GM18873 (cell line): ENCODE measurements around the gene WWP2.
"Not testable (repeated sequence)": the region's sequence is repeated elsewhere in the genome, so short reads cannot be mapped to it uniquely, and the experiment has no call there.

Experiments used
- ATAC-seq: cut with Tn5 transposase; IDR thresholded peaks from one replicate; pipeline ENCODE4 v1.9.1; 2021; ENCODE audit warnings: mild to moderate bottlenecking, moderate library complexity, moderate number of reproducible peaks; ENCODE audit not compliant: unreplicated experiment, low FRiP score

The WWP2 gene

DNA sequence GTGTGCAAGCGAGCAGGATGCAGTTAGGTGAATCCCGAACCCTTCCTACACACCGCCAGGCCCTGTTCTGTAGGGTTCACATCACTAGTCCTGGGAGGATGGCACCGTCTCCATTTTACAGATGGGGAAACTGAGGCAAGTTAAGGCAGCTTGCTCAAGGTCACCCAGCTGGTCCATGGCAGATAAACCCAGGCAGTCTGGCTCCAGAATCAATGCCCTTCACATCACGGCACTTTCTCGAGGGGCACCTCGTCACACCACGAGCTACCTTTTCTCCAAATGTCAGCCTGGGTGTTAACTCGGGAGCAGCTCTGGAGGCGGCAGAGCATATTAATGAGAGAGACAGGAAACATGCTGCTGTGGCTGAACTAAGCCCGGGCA, 16.9 kb upstream of the WWP2 start:
- no peak for ATAC-seq

GRCh38 chr16:69745959-69746358, 16.2 kb upstream of the WWP2 start:
- ATAC-seq, result no peak

DNA sequence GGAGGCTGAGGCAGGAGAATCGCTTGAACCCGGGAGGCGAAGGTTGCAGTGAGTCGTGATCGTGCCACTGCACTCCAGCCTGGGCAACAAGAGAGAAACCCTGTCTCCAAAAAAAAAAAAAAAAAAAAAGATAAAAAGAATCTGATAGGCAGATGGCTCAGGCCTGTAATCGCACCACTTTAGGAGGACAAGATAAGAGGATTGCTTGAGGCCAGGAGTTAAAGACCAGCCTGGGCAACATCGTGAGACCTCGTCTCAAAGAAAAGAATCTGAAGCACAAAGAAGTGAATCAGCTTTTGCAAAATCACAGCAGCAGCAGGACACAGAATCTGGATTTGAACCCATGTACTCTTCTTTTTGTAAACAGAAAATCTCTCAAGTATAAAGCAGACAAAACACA, 15.0 kb upstream of the WWP2 start:
- ATAC-seq, result no peak

- no peak for ATAC-seq
Observed at GRCh38 chr16:69748694-69749345, 13.3 kb upstream of the WWP2 start.

DNA sequence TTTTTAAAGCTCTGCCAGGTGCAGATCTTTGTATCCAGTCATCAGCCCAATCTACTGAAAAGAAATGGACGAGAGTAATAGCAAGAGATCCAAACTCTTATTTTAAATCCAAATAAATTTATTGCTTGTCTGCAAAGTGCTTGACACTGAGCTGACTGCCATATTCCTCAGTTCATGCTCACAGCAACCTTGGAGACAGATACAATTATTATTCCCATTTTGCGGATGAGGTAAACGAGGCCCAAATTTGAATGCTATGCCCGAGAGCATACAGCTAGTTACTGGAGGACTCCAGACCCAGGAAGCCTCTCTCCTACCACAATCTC, 8.0 kb upstream of the WWP2 start:
- ATAC-seq, result no peak

DNA sequence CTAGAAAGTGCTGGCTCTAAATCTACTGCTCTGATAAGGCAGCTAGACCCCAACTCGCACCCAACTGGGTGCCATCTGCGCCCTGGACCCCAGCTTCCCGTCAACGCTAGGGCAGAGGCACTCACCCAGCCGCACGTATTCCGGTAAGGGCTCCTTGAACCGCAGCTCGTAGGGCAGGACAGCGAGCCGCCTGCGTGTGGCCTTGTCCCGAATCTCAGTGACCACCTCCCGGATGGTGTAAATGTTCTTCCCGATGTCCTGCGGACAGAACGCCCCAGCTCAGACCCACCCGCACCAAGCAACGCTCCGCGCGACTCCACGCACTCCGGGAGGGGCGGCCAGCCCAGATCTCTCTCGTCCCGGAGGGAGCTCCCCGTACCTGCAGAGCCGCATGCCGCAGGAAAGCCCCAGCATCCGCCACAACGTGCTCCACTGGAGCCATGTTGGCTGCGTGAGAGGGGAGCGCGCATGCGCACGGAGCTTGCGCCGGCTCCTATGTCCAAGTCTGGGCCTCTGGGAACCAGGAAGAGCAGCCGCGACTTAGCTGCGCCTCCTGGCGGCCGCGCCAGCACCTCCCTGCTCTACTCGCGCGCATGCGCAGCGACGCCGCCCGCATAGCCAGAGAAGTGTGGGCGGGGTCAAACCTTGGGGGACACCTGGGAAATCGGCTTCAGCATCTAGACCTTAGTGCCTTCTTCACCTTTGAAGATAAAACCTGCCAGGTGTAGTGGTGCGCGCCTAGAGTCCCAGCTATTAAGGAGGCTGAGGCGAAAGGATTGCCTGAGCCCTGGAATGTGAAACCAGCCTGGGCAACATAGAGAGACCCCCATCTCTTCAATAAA, 7.4 kb upstream of the WWP2 start, which contains the start of gene NOB1:
Gene NOB1, minus strand, starts transcription at position 458 of the 842 bp plus-strand sequence. Its CDS starts 16 bp downstream, at position 442.
- peak; percentile 88 for ATAC-seq

DNA sequence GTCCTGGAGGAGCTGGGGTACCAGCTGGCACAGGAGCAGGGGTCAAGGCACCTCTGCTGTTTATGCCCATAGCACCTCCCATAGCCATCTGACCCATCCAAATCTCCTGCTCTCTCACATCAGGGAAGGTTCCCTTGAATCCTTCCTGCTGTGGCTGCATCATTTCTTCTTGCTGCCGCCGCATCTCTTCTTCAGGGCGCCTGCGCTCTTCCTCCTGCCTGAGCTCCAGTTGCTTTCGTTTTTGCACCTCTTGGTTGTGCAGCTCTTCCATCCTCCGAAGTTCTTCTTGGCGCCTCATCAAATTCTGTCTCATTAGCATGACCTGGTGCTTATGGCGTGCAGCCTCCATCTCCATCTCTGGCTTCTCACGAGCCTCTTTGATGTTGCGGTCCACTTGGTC, 5.4 kb upstream of the WWP2 start:
- no peak for ATAC-seq

GRCh38 chr16:69757375-69757774, 4.8 kb upstream of the WWP2 start:
- ATAC-seq, result not testable (repeated sequence)

GRCh38 chr16:69762814-69763598, 874 bp downstream of the WWP2 start:
- ATAC-seq, result no peak

DNA sequence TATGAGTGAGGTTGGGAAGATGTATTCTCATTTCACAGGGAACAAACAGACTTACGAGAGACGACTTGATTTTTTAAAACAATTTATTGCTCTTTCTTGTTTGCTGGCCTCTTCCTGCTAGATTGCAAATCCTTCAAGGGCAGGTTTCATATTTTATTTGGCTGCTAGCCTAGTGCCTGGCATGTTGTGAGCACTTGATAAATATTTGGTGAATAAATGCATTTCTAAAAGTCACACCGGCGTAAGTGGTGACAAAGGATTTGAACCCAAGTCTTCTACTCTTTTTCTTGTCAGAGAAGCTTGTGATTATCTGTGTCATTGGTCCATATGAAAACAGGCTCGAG, 1.4 kb downstream of the WWP2 start:
- ATAC-seq, result no peak

DNA sequence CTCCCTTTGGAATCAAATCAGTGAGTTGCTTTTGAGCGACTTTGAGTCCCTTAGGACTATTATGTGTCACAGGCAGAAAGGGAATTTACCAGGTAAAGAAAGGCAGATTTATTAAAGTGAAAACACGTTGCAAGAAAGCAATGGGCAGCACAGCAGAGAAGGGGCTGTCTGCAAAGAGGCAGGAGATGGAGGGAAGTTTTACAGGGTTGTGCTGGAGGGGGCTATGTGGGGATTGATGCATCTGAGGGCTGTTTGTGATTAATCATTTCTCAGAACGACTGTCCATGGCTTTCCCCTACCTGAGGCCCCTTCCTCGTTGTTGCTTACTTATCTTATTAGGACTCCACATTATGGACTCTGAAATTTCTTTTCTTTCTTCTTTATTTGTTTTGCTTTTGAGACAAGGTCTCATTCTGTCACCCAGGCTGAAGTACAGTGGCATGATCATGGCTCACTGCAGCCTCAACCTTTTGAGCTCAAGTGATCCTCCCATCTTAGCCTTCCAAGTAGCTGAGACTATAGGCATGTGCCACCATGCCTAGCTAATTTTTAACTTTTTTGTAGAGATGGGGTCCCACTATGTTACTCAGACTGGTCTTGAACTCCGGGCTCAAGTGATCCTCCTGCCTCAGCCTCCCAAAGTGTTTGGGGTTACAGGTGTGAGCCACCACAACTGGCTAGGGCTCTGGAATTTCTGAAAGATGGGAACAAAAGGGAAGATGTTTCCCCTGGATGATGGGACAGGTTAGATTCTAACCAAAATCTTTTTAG, 5.5 kb downstream of the WWP2 start:
- ATAC-seq, result no peak

DNA sequence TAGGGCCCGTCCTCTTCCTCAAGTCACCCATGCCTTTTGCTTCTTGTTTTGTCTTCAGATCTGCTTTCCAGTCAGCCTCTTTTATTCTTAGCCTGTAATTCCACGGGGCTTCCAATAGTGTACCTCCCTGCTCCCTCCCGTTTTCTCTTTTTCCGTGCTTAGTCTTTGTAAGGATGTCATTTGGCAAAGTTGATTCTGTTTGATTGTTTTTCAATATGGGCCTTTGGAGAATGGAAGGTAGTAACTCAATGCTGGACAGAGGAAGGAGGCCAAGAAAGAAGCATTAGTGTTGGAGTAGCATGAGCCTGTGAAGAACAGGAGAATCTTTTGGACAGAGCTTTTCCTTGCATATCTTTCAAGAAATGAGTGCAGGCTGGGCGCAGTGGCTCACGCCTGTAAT, 6.5 kb downstream of the WWP2 start:
- no peak for ATAC-seq

- no peak for ATAC-seq
Observed at GRCh38 chr16:69769404-69769803, 7.3 kb downstream of the WWP2 start.

GRCh38 chr16:69771651-69771967, 9.5 kb downstream of the WWP2 start:
- no peak for ATAC-seq

DNA sequence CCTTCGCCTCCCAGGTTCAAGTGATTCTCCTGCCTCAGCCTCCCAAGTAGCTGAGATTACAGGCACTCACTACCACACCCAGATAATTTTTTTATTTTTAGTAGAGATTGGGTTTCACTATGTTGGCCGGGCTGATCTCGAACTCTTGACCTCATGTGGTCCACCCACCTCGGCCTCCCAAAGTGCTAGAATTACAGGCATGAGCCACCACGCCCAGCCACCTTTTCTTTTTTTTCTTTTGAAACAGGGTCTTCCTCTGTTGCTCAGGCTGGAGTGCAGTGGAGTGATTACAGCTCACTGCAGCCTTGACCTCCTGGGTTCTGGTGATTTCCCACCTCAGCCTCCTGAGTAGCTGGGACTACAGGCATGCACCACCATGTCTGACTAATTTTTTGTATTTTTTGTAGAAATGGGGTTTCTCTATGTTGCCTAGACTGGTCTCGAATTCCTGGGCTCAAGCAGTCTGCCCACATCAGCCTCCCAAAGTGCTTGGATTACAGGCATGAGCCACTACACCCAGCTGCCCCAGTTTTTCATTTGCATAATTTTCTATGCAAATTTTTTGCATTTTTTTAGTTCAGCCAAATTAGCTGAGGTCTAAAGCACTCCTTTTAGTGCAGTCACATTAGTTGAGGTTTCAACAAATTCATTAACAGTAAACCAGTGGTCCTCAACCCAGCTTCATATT, 11.3 kb downstream of the WWP2 start:
- ATAC-seq, result no peak

DNA sequence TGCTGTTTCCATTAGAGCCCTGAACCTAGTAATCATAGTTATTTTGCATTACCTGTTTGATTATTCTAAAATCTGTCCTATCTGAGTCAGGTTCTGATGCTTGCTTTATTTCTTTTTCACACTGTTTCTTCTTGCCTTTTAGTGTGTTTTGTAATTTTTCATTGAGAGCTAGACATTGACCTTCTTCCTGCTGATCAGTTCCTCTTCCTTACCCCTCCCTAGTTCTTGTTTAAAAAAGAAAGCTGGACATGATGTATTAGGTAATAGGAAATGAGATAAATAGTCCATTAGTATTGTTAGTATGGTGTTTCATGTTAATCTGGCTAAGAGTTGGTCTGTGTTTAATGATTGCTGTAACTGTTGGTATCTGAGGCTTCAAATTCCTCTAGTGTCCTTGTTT, 13.4 kb downstream of the WWP2 start:
- no peak for ATAC-seq

- ATAC-seq, result no peak
Observed at GRCh38 chr16:69779724-69780123, 17.6 kb downstream of the WWP2 start.

DNA sequence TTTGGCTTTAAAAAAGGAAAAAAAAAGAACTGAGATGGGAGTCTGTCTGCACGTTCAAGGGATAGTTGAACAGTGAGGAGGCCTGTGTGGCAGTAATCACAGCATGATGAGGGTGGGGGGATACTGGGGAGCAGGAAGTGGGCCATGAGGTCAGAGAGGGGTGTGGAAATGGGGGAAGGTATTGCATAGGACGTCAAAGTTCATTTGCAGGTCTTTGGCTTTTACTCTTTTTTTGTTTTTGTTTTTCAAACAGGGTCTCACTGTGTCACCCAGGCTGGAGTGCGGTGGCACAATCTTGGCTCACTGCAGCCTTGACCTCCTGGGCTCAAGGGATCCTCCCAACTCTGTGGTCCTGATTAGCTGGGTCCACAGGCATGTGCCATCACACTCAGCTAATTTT, 19.0 kb downstream of the WWP2 start:
- no peak for ATAC-seq

DNA sequence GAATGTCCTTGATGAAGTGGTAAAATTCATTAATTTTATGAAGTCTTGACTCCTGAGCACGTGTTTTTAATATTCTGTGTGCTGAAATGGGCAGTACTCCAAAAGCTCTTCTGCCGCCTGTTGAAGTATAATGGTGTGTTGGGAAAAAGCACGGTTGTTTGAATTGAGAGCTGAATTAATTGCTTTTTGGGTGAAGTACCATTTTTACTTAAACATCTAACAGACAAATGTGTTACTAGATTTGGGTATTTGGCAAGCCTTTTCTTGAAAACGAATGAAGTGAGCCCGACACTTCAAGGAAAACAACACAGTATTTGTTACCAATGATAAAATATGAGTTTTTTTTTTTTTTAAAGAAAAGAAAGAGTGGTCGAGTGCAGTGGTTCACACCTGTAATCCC, 22.5 kb downstream of the WWP2 start:
- ATAC-seq, result no peak

DNA sequence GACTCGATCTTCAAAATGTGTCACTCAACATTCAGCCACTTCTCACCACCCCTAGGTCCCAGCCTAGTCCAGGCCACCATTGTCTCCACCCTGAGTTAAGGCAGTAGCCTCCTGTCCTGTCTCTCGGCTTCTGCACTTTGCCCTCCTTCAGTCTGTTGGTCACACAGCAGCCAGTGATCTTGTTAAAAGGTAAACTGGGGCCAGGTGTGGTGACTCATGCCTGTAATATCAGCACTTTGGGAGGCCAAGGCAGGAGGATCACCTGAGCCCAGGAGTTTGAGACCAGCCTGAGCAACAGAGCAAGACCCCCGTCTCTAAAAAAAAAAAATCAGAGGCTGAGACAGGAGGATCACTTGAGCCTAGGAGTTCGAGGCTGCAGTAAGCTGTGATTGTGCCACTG, 25.8 kb downstream of the WWP2 start:
- no peak for ATAC-seq
